Medulla oblongata (tissue), 1 donor: ENCODE results near the gene EVI5.

Source experiments
- DNase-seq: peaks from one replicate; pipeline ENCODE4 v3.0.0-alpha.2; 2015; ENCODE audit errors: extremely low spot score

EVI5 gene

GRCh38 chr1:92784639-92785500 is at the start of gene EVI5:
EVI5 (minus strand) TSS chr1:92785108; CDS start chr1:92736546, 48,562 bp downstream.
- DNase-seq = peak; percentile 95

GRCh38 chr1:92834617-92835016 is 49.7 kb upstream of the EVI5 start:
- DNase-seq = no peak

GRCh38 chr1:92833840-92834239 is 48.9 kb upstream of the EVI5 start:
- no peak for DNase-seq

GRCh38 chr1:92832537-92833114 is 47.7 kb upstream of the EVI5 start:
- peak; percentile 36 for DNase-seq

- DNase-seq = peak; percentile 99
Measured at GRCh38 chr1:92831762-92832536, 47.0 kb upstream of the EVI5 start, which contains the start of gene RPL5. RPL5 (plus strand) TSS chr1:92832040; CDS start chr1:92832115, 75 bp downstream.

GRCh38 chr1:92831368-92831761 is 46.5 kb upstream of the EVI5 start:
- peak; percentile 10 for DNase-seq

GRCh38 chr1:92826792-92827191 is 41.9 kb upstream of the EVI5 start:
- DNase-seq = no peak

GRCh38 chr1:92822879-92823278 is 38.0 kb upstream of the EVI5 start:
- DNase-seq = no peak

- no peak for DNase-seq
Measured at GRCh38 chr1:92820551-92820950, 35.6 kb upstream of the EVI5 start.

GRCh38 chr1:92820024-92820423 is 35.1 kb upstream of the EVI5 start:
- no peak for DNase-seq

- peak; percentile 31 for DNase-seq
Measured at GRCh38 chr1:92817986-92818764, 33.3 kb upstream of the EVI5 start.

- DNase-seq = no peak
Measured at GRCh38 chr1:92817137-92817697, 32.3 kb upstream of the EVI5 start.

- DNase-seq = no peak
Measured at GRCh38 chr1:92816732-92817131, 31.8 kb upstream of the EVI5 start.

GRCh38 chr1:92808381-92808780 is 23.5 kb upstream of the EVI5 start:
- DNase-seq = no peak

GRCh38 chr1:92805216-92805615 is 20.3 kb upstream of the EVI5 start:
- no peak for DNase-seq

- peak; percentile 69 for DNase-seq
Measured at GRCh38 chr1:92804721-92805201, 19.9 kb upstream of the EVI5 start.

GRCh38 chr1:92803140-92803887 is 18.4 kb upstream of the EVI5 start:
- no peak for DNase-seq

GRCh38 chr1:92797961-92798360 is 13.1 kb upstream of the EVI5 start:
- no peak for DNase-seq

- no peak for DNase-seq
Measured at GRCh38 chr1:92797297-92797696, 12.4 kb upstream of the EVI5 start.

GRCh38 chr1:92795166-92795565 is 10.3 kb upstream of the EVI5 start:
- no peak for DNase-seq
